Measurements from ENCODE around the gene CISD3. TPM values are rescaled to one million over a fixed set of nuclear protein-coding genes. Genes with fewer than 3 reads are reported as not detected.

CISD3 gene
- total RNA-seq, 5 donors from 2014 or later (not counting 1 experiment from before 2014, with no cell fraction given) = 10.7 to 21.5 (median 17.7) TPM

DNA sequence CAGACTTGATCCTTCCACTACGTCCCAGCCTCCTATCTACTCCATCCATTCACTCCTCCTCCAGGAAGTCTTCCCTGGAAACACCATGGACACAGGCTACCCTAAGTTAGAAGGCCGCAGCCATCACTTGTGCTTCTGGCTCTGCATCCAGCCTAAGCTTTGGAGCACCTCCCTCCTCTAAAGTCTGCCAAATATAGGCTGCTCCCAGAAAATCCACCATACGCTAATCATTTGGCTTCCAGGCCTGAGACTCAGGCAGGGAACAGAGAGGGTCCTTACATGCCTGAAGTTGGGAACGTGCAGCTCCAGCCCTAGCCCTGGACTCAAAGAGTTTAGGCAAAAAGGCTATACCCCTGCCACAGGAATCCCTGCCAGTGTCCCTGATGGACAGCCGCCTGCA is 11.3 kb downstream of the CISD3 start:
- Histone ChIP-seq H3K9me3 (no peaks in the 10 kb centered on the region), H3K4me3 (ENCODE audit: control insufficient read depth in 1 of 2, extremely low read depth in 1 of 2, low read length in 1 of 2) (no peak overlapping the region), H3K36me3 (ENCODE audit: control insufficient read depth in 2 of 2, extremely low read depth in 1 of 2, insufficient read depth in 1 of 2, low read length in 1 of 2) (no peaks in the 10 kb centered on the region), H3K27me3 (replicated peaks in 1 of 2; ENCODE audit: control insufficient read depth in 2 of 2, extremely low read depth in 1 of 2, insufficient read depth in 2 of 2, low read length in 1 of 2) (peaks cover 0 to 67% of the 10 kb centered on the region in 2 experiments), H3K4me1 (ENCODE audit: control insufficient read depth in 1 of 2, extremely low read depth in 1 of 2, insufficient read depth in 2 of 2, low read length in 2 of 2) (peaks cover 3 to 5% of the 10 kb centered on the region in 2 experiments), H3K27ac (ENCODE audit: low read length) (no peak overlapping the region)
- ATAC-seq (replicated peaks in 1 of 4) (no peak), DNase-seq (no peak)
- ChIA-PET CTCF (no interaction called here), POLR2A (no interaction called here)
- Mint-ChIP-seq H3K4me3 (no peak overlapping the region), H3K27me3 (peaks cover 7 to 37% of the 10 kb centered on the region in 2 donors), H3K36me3 (no peaks in the 10 kb centered on the region), H3K4me1 (peaks cover 6 to 8% (median 6%) of the 10 kb centered on the region in 3 donors), H3K9me3 (no peaks in the 10 kb centered on the region), H3K27ac (no peak overlapping the region)
- 78% methylated on average over 4 of the region's 5 CpGs for WGBS (ENCODE audit: insufficient coverage)

DNA sequence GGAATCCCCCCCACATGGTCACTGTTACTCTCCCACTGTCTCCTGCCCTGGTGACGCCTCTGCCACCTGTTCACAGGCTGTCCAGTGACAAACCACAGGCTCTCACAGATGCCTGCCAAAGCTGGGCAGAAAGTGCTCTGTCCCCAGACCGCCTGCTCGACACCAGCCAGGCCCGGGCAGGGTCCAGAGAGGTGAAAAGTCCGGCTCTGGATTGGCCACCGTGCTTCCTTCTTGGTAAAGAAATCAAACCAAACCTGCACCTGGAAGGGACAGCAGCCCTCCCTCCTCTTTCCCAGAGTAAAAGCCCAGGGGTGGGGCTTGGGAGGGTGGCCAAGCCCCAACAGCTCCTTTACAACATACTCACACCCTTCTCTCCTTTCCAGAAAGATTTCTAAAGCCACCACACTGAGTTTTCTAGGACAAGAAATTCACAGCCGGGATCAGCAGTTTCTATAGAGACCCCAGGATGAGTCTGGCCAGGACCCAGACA is 11.8 kb downstream of the CISD3 start:
- Histone ChIP-seq H3K27ac (ENCODE audit: low read length) (no peak overlapping the region), H3K36me3 (ENCODE audit: control insufficient read depth in 2 of 2, extremely low read depth in 1 of 2, insufficient read depth in 1 of 2, low read length in 1 of 2) (no peaks in the 10 kb centered on the region), H3K4me3 (ENCODE audit: control insufficient read depth in 1 of 2, extremely low read depth in 1 of 2, low read length in 1 of 2) (no peak overlapping the region), H3K27me3 (replicated peaks in 1 of 2; ENCODE audit: control insufficient read depth in 2 of 2, extremely low read depth in 1 of 2, insufficient read depth in 2 of 2, low read length in 1 of 2) (peaks cover 0 to 72% of the 10 kb centered on the region in 2 experiments), H3K4me1 (ENCODE audit: control insufficient read depth in 1 of 2, extremely low read depth in 1 of 2, insufficient read depth in 2 of 2, low read length in 2 of 2) (peaks cover 8 to 9% of the 10 kb centered on the region in 2 experiments), H3K9me3 (no peaks in the 10 kb centered on the region)
- Mint-ChIP-seq H3K4me3 (no peak overlapping the region), H3K27ac (no peak overlapping the region), H3K4me1 (peaks cover 10 to 13% (median 11%) of the 10 kb centered on the region in 3 donors), H3K27me3 (peaks cover 12 to 42% of the 10 kb centered on the region in 2 donors), H3K9me3 (no peaks in the 10 kb centered on the region), H3K36me3 (no peaks in the 10 kb centered on the region)
- DNase-seq (no peak), ATAC-seq (replicated peaks in 1 of 4) (no peak)
- 91% methylated on average over 5 of the region's 7 CpGs for WGBS (ENCODE audit: insufficient coverage)
- ChIA-PET POLR2A (no interaction called here), CTCF (no interaction called here)

DNA sequence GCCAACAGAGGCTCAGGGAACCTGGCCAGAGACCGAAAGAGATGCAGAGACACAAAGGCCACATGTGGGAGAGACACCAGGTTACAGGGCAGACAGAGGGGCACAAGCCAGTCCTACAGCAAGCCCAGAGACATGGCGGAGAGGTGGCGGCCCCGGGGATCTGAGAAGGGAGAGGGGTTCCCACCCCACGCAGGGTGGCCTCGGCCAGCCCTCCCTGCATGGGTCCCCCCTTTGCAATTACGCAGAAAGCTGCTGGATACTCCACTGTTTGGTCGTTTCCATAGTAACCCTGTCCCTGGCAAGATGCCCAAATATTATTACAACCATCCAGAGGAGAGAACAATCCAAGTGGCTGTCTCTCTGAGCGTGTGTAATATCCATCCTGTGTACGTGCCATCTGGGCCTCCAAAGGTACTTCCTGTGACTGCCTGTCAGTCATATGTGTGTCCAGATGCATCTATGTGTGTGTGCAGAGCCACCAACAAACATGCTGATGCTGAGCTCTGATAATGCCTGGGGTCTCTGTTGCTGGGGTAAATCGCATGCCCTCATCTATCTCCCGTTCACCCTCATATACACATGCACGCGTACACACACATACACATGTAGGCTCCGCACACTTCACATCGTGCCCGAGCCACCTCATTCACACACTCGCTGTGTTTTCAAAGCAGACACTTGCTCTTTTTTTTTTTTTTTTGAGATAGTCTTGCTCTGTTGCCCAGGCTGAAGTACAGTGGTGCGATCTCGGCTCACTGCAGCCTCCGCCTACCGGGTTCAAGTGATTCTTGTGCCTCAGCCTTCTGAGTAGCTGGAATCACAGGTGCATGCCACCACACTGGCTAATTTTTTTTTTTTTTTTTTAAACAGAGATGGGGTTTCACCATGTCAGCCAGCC is 12.5 kb downstream of the CISD3 start:
- CTCF ChIA-PET = interaction anchor here in 1 of 2 donors (0.6 kb wide), 1 partner anchor 32 kb away, joined by 3 read pairs; no protein-coding TSS in a partner anchor
- 67% methylated on average over 14 of the region's 22 CpGs for WGBS (ENCODE audit: insufficient coverage)
- H3K27ac ChIP-seq (ENCODE audit: low read length) = no peak overlapping the region

DNA sequence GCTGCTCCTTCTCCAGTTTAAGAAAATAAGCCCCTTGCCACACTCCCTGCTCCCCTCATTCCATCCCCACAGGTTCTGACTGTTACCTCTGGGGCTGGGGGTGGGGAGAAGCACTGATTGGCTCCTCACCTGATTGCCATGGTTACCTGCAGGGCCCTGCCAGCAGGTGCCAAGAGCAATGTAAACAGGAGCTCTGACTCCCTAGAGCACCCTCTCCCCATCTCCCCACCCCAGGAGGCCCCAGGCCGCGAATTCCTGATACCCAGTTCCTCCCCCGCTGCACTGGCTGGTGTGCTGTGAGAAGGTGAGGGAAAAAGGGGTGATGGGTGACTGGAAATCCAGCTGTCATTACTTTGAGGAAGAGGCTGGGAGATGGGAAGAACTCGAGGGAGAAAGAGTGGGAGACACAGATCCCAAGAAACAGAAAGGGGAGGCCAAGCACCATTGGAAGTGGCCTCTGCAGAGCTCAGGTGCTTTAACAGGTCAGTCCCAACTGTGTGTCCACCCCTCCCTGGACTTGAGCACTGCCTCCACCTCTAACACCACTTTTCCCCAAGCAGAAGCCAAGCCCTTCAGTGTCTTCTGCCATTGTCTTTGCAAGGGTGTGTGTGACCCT is 13.5 kb downstream of the CISD3 start:
- peaks cover 0 to 82% of the 10 kb centered on the region in 2 experiments for H3K27me3 ChIP-seq (replicated peaks in 1 of 2; ENCODE audit: control insufficient read depth in 2 of 2, extremely low read depth in 1 of 2, insufficient read depth in 2 of 2, low read length in 1 of 2)
- Mint-ChIP-seq H3K36me3 (no peaks in the 10 kb centered on the region), H3K27ac (no peak overlapping the region), H3K27me3 (peaks cover 15 to 46% of the 10 kb centered on the region in 2 donors), H3K9me3 (no peaks in the 10 kb centered on the region), H3K4me3 (no peak overlapping the region), H3K4me1 (peaks cover 13 to 17% (median 14%) of the 10 kb centered on the region in 3 donors)
- H3K4me1 ChIP-seq (ENCODE audit: control insufficient read depth in 1 of 2, extremely low read depth in 1 of 2, insufficient read depth in 2 of 2, low read length in 2 of 2) = peaks cover 18 to 25% of the 10 kb centered on the region in 2 experiments
- H3K27ac ChIP-seq (ENCODE audit: low read length) = no peak overlapping the region
- CTCF ChIA-PET = no interaction called here
- no peaks in the 10 kb centered on the region for H3K9me3 ChIP-seq
- DNase-seq (no peak), ATAC-seq (replicated peaks in 1 of 4) (no peak)
- H3K4me3 ChIP-seq (ENCODE audit: control insufficient read depth in 1 of 2, extremely low read depth in 1 of 2, low read length in 1 of 2) = no peak overlapping the region
- POLR2A ChIA-PET = interaction anchor here in 1 of 2 donors (0.6 kb wide), 1 partner anchor 69 kb away, joined by 12 read pairs; no protein-coding TSS in a partner anchor
- 63% methylated on average over 1 of the region's 4 CpGs for WGBS (ENCODE audit: insufficient coverage)
- H3K36me3 ChIP-seq (ENCODE audit: control insufficient read depth in 2 of 2, extremely low read depth in 1 of 2, insufficient read depth in 1 of 2, low read length in 1 of 2) = no peaks in the 10 kb centered on the region

More for the DNA sequence above, 12.5 kb downstream of the CISD3 start:
- H3K27ac Mint-ChIP-seq = no peak overlapping the region
- ATAC-seq (replicated peaks in 1 of 4) = peak in 1 of 4 experiments; percentile 60
- H3K36me3 Mint-ChIP-seq = no peaks in the 10 kb centered on the region
- Histone ChIP-seq H3K27me3 (replicated peaks in 1 of 2; ENCODE audit: control insufficient read depth in 2 of 2, extremely low read depth in 1 of 2, insufficient read depth in 2 of 2, low read length in 1 of 2) (peaks cover 0 to 78% of the 10 kb centered on the region in 2 experiments), H3K9me3 (no peaks in the 10 kb centered on the region), H3K36me3 (ENCODE audit: control insufficient read depth in 2 of 2, extremely low read depth in 1 of 2, insufficient read depth in 1 of 2, low read length in 1 of 2) (no peaks in the 10 kb centered on the region), H3K4me3 (ENCODE audit: control insufficient read depth in 1 of 2, extremely low read depth in 1 of 2, low read length in 1 of 2) (no peak overlapping the region), H3K4me1 (ENCODE audit: control insufficient read depth in 1 of 2, extremely low read depth in 1 of 2, insufficient read depth in 2 of 2, low read length in 2 of 2) (peaks cover 15 to 16% of the 10 kb centered on the region in 2 experiments)
- no peak overlapping the region for H3K4me3 Mint-ChIP-seq
- peaks cover 10 to 13% (median 12%) of the 10 kb centered on the region in 3 donors for H3K4me1 Mint-ChIP-seq
- H3K9me3 Mint-ChIP-seq = no peaks in the 10 kb centered on the region
- POLR2A ChIA-PET = no interaction called here
- peaks cover 15 to 42% of the 10 kb centered on the region in 2 donors for H3K27me3 Mint-ChIP-seq
- DNase-seq = no peak

DNA sequence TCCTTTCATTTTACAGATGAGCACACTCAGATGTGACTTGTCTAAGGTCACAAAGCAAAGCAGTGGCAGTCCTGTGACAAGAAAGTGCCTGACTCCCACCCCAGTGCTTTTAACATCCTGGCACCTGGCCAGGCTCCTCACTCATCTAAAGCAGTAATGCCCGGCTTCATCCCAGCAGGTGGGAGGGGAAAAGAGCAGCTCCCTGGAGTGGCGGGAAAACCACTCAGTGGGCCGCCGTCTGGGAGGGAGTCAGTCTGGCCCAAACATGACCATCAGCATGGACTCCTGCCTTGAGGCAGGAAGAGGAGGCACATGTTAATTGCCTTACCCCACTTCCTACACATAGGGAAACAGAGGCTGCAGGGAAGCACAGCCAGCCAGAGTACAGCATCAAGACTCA is 15.4 kb downstream of the CISD3 start:
- Histone ChIP-seq H3K36me3 (ENCODE audit: control insufficient read depth in 2 of 2, extremely low read depth in 1 of 2, insufficient read depth in 1 of 2, low read length in 1 of 2) (no peaks in the 10 kb centered on the region), H3K4me3 (ENCODE audit: control insufficient read depth in 1 of 2, extremely low read depth in 1 of 2, low read length in 1 of 2) (no peak overlapping the region), H3K27ac (ENCODE audit: low read length) (no peak overlapping the region), H3K4me1 (ENCODE audit: control insufficient read depth in 1 of 2, extremely low read depth in 1 of 2, insufficient read depth in 2 of 2, low read length in 2 of 2) (peaks cover 30 to 44% of the 10 kb centered on the region in 2 experiments), H3K9me3 (no peaks in the 10 kb centered on the region), H3K27me3 (replicated peaks in 1 of 2; ENCODE audit: control insufficient read depth in 2 of 2, extremely low read depth in 1 of 2, insufficient read depth in 2 of 2, low read length in 1 of 2) (peaks cover 4 to 86% of the 10 kb centered on the region in 2 experiments)
- POLR2A ChIA-PET = no interaction called here
- WGBS (ENCODE audit: insufficient coverage) = no CpG with 5 or more reads among the region's 4 CpGs
- peaks cover 15 to 58% of the 10 kb centered on the region in 2 donors for H3K27me3 Mint-ChIP-seq
- CTCF ChIA-PET = no interaction called here
- H3K4me3 Mint-ChIP-seq = peak overlapping the region in 1 of 3 donors; percentile 70
- H3K9me3 Mint-ChIP-seq = no peaks in the 10 kb centered on the region
- H3K36me3 Mint-ChIP-seq = no peaks in the 10 kb centered on the region
- no peak for DNase-seq
- no peak overlapping the region for H3K27ac Mint-ChIP-seq
- no peak for ATAC-seq (replicated peaks in 1 of 4)
- H3K4me1 Mint-ChIP-seq = peaks cover 26 to 29% (median 28%) of the 10 kb centered on the region in 3 donors

Measured in T-cell (primary cell).